GM12892 (cell line): ENCODE measurements around the gene SPATC1L.
"Not testable (repeated sequence)": the region's sequence is repeated elsewhere in the genome, so short reads cannot be mapped to it uniquely, and the experiment has no call there.

Source experiments
- DNase-seq: peaks from one replicate; pipeline ENCODE4 v3.0.0; 2011; ENCODE audit not compliant: insufficient read length
- FAIRE-seq: peaks from 2 replicates; lab custom pipeline; 2011; peaks lifted over from hg19 to GRCh38; lab: Jason Lieb, UNC
- POLR2A ChIP-seq: IDR thresholded peaks from 2 replicates; pipeline ENCODE4 v1.6.1; 2011; ENCODE audit warnings: low read depth, low read length, control low read depth
- POLR2AphosphoS5 ChIP-seq: IDR thresholded peaks from 2 replicates; pipeline ENCODE4 v1.6.1; 2011; ENCODE audit warnings: low read depth, low read length, control low read depth
- TAF1 ChIP-seq: IDR thresholded peaks from 2 replicates; pipeline ENCODE4 v1.6.1; 2011; ENCODE audit warnings: low read depth, mild to moderate bottlenecking, control low read depth, low read length, borderline replicate concordance

The SPATC1L gene

DNA sequence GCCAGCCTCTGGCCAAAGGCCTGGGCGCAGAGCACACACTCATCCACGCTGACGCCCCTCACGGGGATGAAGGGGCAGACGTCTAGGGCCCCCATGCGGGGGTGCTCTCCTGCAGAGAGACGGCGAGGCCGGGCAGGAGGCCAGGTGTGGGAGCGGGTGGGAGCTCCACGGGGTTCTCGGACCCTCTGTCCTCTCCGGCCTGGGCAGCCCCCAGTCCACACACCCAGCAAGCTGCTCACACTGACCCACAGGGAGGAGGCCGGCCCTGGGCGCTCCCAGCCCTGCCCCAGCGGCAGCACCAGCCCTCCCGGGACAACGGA lies 31.4 kb downstream of the SPATC1L start:
- no peak for FAIRE-seq
- TF ChIP-seq POLR2AphosphoS5 (no peak), POLR2A (no peak), TAF1 (no peak)
- no peak for DNase-seq

GRCh38 chr21:46151989-46152926 lies 32.0 kb downstream of the SPATC1L start:
- DNase-seq (no peak), FAIRE-seq (no peak)
- no peak for TF ChIP-seq POLR2A
- TF ChIP-seq TAF1, result no peak
- no peak for TF ChIP-seq POLR2AphosphoS5

DNA sequence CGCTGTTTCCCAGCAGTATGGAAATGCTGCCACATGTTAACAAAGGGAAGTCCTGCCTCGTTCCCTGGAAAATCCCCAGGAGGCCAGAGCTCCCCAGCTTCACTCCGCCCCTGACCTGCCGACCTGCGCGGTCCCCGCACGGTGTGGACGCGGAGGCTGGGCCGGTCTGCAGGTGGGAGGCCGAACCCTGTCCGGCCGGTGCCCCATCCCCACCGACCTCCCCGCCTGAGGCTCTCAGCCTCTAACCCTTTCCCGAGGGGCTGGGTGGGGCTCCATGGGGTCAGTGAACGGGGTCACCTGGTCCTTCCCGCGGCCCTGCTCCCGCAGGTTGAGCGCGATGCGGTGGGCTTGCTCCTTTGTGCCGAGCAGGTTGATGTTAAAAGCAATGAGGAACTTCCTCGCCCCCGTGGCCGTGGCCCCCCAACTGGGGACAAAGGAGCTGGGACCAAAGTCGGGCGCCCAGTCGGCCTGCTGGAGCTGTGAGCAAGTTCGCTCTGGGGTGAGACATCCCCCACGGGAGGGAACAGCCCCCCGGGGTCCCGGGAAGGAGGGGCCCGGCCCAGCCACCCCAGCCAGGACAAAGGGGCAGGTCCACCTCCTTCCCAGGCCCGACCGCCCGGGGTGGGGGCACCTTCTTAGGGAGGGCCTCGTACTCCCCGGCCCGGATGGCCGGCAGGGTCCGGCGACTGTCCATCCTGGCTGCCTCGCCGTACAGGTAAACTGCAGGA lies 32.8 kb downstream of the SPATC1L start:
- no peak for DNase-seq
- FAIRE-seq, result no peak
- TF ChIP-seq POLR2A (no peak), TAF1 (no peak), POLR2AphosphoS5 (no peak)

DNA sequence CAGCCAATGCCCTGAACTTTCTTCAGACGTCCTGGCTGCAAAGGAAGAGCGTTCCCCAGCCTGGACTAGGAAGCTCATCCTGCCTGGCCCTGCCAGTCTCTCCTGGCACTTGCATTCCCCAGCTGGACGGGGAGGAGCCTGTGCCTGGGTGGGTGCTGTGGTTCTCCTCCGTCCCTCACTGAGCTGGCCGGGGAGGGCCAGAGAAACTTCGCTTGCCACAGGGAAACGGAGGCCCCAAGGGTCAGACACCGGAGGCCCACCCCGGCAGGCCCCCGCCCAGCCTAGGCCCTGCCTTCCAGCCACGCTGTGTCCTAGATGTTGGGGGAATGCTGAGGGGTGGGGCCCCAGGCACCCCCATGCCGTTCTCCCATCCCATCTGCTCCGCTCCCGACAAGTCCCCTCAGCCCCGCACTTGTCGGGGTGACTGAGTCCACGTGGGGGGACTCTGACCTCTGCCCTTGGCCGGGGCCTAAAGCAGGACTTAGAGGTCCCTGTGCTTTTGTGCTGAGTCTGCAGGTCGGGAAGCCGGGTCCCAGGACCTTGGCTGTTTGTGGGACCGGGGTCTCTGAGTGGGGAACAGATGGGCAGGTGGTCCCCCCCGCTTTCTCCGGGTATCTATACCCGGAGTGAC lies 33.7 kb downstream of the SPATC1L start:
- TF ChIP-seq TAF1 (no peak), POLR2A (no peak), POLR2AphosphoS5 (no peak)
- DNase-seq, result no peak
- no peak for FAIRE-seq

DNA sequence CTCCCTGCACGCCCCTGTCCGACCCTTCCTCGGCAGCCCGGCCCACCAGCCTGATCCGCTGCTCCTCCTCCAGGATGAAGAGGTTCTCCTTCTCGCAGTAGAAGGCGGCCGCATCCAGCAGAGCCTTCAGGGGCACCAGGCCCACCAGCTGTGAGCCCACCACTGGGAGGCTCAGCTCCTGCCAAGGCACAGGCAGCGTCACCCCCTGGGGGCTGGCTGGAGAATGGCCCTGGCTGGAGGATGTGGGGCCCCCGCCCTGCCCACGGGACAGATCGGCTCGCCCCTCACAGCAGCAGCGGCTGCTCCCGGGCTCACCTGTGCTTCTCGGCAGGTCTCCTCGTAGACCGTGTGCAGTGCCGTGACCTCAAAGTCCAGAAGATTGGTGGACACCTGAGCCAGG lies 34.2 kb downstream of the SPATC1L start:
- DNase-seq (no peak), FAIRE-seq (no peak)
- TF ChIP-seq POLR2A, result no peak
- no peak for TF ChIP-seq POLR2AphosphoS5
- no peak for TF ChIP-seq TAF1

DNA sequence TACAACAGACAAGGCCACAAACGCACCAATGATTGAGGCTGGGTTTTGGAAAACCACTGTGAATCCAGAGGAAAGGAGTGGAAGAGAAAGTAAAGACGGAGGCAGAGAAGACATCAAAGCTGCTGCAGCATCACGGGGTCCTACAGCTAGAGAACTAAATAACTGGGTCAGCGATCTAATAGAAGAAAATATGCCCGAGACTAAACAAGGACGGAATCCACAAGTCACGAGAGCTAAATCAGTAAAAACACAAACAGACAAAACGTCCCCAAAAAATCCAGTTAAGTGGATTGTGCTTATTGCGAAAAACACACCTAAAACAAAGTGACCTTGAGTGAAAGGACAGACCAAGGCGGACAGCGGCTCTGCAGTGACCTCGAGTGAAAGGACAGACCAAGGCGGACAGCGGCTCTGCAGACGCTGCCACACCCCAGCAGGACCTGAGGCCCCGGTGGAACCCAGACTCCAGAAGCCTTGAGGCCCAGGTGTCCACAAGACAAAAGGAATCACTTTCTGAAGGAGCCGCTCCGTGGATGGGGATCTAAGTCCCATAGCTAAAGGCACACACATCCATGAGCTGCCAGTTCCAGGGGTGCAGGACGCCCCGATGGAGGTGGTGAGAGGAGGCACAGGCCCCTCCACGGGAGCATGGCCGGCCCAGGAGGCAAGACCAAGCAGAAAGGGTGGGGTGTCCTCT lies 34.9 kb downstream of the SPATC1L start:
- TF ChIP-seq POLR2A, result no peak
- no peak for TF ChIP-seq POLR2AphosphoS5
- no peak for TF ChIP-seq TAF1
- no peak for FAIRE-seq
- no peak for DNase-seq

GRCh38 chr21:46148106-46148505 lies 36.2 kb downstream of the SPATC1L start:
- FAIRE-seq, result no peak
- no peak for DNase-seq
- TF ChIP-seq POLR2A (no peak), TAF1 (no peak), POLR2AphosphoS5 (no peak)

DNA sequence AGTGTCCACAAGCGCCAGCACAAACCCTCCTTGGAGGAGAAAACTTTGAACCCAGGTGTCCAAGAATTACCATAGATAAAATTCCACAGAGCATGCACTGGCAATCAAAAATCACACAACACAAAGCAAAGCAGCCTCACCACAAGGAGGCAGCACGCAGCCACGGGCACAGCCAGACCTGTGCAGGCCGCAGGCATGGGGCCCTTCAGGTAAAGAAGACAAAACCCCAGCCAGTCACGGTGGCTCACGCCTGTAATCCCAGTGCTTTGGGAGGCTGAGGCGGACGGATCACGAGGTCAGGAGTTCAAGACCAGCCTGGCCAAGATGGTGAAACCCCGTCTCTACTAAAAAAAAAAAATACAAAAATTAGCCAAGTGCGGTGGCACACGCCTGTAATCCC lies 36.8 kb downstream of the SPATC1L start:
- not testable (repeated sequence) for FAIRE-seq, DNase-seq

- TF ChIP-seq TAF1 (no peak), POLR2AphosphoS5 (no peak), POLR2A (no peak)
- DNase-seq (no peak), FAIRE-seq (no peak)
Measured at GRCh38 chr21:46146856-46147255, 37.4 kb downstream of the SPATC1L start.

DNA sequence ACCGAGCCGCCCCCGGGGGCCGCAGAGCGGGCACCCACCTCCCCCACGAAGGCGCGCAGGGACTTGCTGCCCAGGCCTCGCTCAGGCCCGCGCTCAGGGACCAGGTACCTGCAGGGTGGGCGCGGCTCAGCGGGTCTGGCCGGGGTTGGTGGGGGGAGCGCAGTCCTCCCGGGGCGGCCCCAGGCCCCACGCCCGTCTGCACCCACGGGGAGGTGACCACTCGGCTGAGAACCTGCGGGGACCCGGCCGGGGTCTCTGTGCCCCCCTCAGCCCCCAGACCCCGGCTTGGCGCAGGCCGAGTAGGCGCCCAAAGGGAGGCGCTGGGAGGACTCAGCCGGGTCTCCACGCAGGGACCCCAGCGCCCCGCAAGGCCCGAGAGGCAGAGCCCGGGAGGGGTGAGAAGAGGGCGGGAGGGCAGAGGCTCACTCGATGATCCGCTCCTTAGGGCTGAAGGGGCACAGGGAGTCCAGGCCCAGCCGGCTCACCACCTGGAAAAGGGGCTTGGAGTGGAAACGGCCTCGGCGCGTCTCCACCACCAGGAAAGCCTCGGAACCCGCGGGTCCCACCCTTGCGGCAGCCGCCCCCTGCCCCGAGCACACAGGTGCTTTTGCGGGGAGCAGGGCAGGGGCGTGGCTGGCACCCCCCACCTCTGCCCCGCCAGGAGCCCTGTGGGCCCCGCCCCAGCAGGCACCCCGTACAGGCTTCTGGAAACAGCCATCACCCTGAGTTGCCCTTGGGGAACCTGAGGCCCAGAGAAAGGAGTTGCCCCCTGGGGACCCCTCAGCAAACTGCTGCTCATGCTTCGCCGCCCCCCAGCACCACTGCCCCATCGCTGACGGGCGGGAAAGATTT lies 38.2 kb downstream of the SPATC1L start:
- TF ChIP-seq POLR2A, result no peak
- no peak for TF ChIP-seq TAF1
- TF ChIP-seq POLR2AphosphoS5, result no peak
- FAIRE-seq (no peak), DNase-seq (no peak)
